ENCODE data around the gene DNAAF1. TPM values are rescaled to one million over a fixed set of nuclear protein-coding genes. Genes with fewer than 3 reads are reported as not detected.

The DNAAF1 gene
- total and polyA plus RNA-seq, 2 experiments from 2014 or later = not detected

DNA sequence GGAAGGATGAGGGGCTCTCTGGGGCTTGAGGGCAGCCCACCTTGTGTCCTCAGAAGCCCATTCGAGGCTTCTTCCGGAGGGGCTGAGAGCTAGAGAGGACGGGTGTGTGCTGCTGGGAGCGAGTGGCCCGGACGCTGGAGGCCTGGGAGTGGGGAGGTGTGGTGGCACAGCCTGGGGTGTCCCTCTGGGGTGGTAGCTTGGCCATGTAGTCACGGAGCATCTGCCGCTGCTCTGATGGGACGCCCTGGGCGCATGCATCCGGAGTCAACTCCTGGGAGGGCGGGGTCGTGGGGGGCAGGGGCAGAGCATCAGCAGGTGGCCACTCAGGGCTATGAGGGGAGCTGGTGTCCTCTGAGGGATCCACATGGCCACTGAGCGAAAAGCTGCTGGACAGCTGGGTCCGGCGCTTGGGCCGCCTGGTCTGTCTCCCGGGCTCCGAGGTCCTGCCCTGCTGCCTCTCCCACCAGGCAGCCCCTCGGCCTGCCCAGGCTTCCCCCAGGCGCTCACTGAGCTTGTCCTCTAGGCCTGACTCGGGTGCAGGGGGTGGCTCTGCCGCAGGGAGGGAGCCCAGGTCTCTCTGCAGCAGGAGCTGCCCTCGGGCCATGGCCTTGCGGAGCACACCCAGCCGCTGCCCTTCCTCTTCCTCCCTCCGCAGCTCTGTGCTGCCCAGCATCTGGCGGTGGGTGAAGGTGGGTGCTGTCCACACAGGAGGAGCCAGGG lies 33.9 kb downstream of the DNAAF1 start:
- H3F3A ChIP-seq (ENCODE audit: insufficient read depth) = peaks cover 10% of the 10 kb centered on the region; the same call in 1 of the 2 replicates
- peaks cover 21% of the 10 kb centered on the region for H3K4me1 ChIP-seq (ENCODE audit: insufficient read depth)
- peaks cover 6% of the 10 kb centered on the region for H3K79me2 ChIP-seq (ENCODE audit: insufficient read depth)
- TF ChIP-seq EZH2phosphoT487 (IDR thresholded peaks at IDR 0.05; ENCODE audit: insufficient read depth, low read depth) (no peak), EZH2 (IDR thresholded peaks at IDR 0.05; ENCODE audit: insufficient read depth, poor library complexity, severe bottlenecking) (no peak)
- H3K27me3 ChIP-seq (replicated peaks; ENCODE audit: insufficient read depth) = no peaks in the 10 kb centered on the region
- no peak overlapping the region for H3K27ac ChIP-seq
- H3K9me2 ChIP-seq (ENCODE audit: insufficient read depth) = no peaks in the 10 kb centered on the region
- in situ Hi-C loops (cut with MboI) = no loop called here
- DNase-seq = no peak
- H3K4me2 ChIP-seq (ENCODE audit: unreplicated experiment) = no peak overlapping the region
- WGBS, 2 experiments (ENCODE audit: low coverage in 1 of 2, low lambda C conversion rate in 2 of 2, missing lambda C conversion rate in 2 of 2) = 88 to 91% methylated on average over 28 of the region's 28 CpGs
- H3K4me3 ChIP-seq = no peak overlapping the region
- H3K9ac ChIP-seq = no peak overlapping the region
- H4K20me1 ChIP-seq (ENCODE audit: insufficient read depth) = no peaks in the 10 kb centered on the region; the same call in 1 of the 2 replicates
- no peaks in the 10 kb centered on the region for H3K9me3 ChIP-seq (ENCODE audit: low read depth)
- H2AFZ ChIP-seq = no peak overlapping the region
- no peaks in the 10 kb centered on the region for H3K36me3 ChIP-seq (ENCODE audit: low read depth)

DNA sequence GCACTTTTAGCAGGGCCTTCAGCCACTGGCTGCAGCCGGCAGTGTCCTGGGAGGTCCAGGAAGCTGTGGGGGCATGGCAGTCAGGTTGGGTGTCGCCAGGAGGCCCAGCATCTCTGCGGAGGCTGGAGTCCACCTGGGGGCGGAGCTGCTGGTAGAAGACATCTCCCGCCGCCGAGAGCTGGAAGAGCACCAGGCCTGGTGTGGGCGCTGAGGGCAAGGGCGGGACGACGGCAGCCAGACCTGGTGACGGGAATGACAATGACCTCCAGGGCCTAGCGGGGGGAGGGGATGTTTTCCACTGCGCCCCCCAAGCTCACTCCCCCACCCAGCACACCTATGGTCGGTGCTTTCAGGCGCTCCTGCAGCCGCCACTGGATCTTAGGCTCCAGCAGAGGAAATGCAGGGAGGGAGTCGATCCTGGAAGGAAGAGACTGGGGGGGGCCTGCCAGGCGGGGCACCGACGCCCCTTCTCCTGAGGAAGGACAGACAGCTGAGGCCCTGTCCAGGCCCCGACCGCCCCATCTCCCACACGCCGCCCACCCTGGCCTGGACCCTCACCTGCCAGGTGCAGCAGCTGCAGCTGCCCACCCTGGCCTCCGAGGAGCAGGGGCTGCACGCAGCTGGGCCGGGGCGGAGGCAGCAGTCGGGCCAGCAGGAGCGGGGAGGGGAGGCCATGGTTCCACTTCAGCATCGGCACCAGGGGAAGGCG lies 34.7 kb downstream of the DNAAF1 start:
- H3K9me2 ChIP-seq (ENCODE audit: insufficient read depth) = no peaks in the 10 kb centered on the region
- H3F3A ChIP-seq (ENCODE audit: insufficient read depth) = peaks cover 10% of the 10 kb centered on the region; the same call in 1 of the 2 replicates
- in situ Hi-C loops (cut with MboI) = no loop called here
- H3K4me1 ChIP-seq (ENCODE audit: insufficient read depth) = peaks cover 21% of the 10 kb centered on the region
- H3K4me3 ChIP-seq = no peak overlapping the region
- TF ChIP-seq EZH2phosphoT487 (IDR thresholded peaks at IDR 0.05; ENCODE audit: insufficient read depth, low read depth) (no peak), EZH2 (IDR thresholded peaks at IDR 0.05; ENCODE audit: insufficient read depth, poor library complexity, severe bottlenecking) (no peak)
- H3K27me3 ChIP-seq (replicated peaks; ENCODE audit: insufficient read depth) = no peaks in the 10 kb centered on the region
- no peaks in the 10 kb centered on the region for H3K9me3 ChIP-seq (ENCODE audit: low read depth)
- no peak for DNase-seq
- no peak overlapping the region for H3K27ac ChIP-seq
- H3K4me2 ChIP-seq (ENCODE audit: unreplicated experiment) = no peak overlapping the region
- no peaks in the 10 kb centered on the region for H3K36me3 ChIP-seq (ENCODE audit: low read depth)
- H2AFZ ChIP-seq = no peak overlapping the region
- no peaks in the 10 kb centered on the region; the same call in 1 of the 2 replicates for H4K20me1 ChIP-seq (ENCODE audit: insufficient read depth)
- no peak overlapping the region for H3K9ac ChIP-seq
- 94 to 96% methylated on average over 14 to 33 of the region's 33 CpGs for WGBS, 2 experiments (ENCODE audit: low coverage in 1 of 2, low lambda C conversion rate in 2 of 2, missing lambda C conversion rate in 2 of 2)
- H3K79me2 ChIP-seq (ENCODE audit: insufficient read depth) = peaks cover 13% of the 10 kb centered on the region

DNA sequence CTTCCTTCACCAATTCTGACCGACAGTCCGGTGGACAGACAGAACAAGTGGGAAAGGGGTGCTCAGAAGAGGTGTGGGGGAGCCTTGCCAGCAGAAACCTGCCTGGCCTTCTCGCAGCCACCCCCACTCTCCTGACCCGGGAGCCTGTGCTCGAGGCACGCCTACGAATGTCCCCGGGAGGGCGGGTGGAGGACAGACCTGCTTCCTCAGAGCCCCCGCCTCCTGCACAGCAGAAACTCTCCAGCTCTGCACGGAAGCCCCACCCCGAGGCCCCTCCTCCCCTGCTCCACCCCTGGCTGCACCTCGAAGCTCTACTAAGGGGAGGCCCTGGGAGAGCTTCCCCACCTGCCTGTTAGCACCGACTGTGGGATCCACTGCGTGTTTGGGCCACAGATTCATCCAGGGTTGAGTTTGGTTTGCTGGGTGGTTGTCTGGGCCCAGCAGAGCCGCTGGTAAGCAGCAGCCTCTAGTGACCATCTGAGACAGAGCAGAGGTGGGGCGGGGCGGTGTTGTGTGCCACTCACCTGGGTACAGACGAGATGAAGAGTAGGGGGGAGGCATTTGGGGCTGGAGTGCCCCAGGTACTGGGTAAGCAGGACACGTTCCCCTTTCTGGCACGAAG lies 35.5 kb downstream of the DNAAF1 start:
- H3F3A ChIP-seq (ENCODE audit: insufficient read depth) = peaks cover 10% of the 10 kb centered on the region; the same call in 1 of the 2 replicates
- H4K20me1 ChIP-seq (ENCODE audit: insufficient read depth) = no peaks in the 10 kb centered on the region; the same call in 1 of the 2 replicates
- H3K9me2 ChIP-seq (ENCODE audit: insufficient read depth) = no peaks in the 10 kb centered on the region
- peaks cover 21% of the 10 kb centered on the region for H3K4me1 ChIP-seq (ENCODE audit: insufficient read depth)
- no peak overlapping the region for H3K9ac ChIP-seq
- no peak overlapping the region for H2AFZ ChIP-seq
- H3K79me2 ChIP-seq (ENCODE audit: insufficient read depth) = peaks cover 22% of the 10 kb centered on the region
- TF ChIP-seq EZH2phosphoT487 (IDR thresholded peaks at IDR 0.05; ENCODE audit: insufficient read depth, low read depth) (no peak), EZH2 (IDR thresholded peaks at IDR 0.05; ENCODE audit: insufficient read depth, poor library complexity, severe bottlenecking) (no peak)
- in situ Hi-C loops (cut with MboI) = no loop called here
- no peaks in the 10 kb centered on the region for H3K27me3 ChIP-seq (replicated peaks; ENCODE audit: insufficient read depth)
- H3K4me3 ChIP-seq = no peak overlapping the region
- no peak overlapping the region for H3K4me2 ChIP-seq (ENCODE audit: unreplicated experiment)
- H3K36me3 ChIP-seq (ENCODE audit: low read depth) = no peaks in the 10 kb centered on the region
- H3K9me3 ChIP-seq (ENCODE audit: low read depth) = no peaks in the 10 kb centered on the region
- DNase-seq = no peak
- WGBS, 2 experiments (ENCODE audit: low coverage in 1 of 2, low lambda C conversion rate in 2 of 2, missing lambda C conversion rate in 2 of 2) = 82 to 84% methylated on average over 17 to 21 of the region's 21 CpGs
- no peak overlapping the region for H3K27ac ChIP-seq

DNA sequence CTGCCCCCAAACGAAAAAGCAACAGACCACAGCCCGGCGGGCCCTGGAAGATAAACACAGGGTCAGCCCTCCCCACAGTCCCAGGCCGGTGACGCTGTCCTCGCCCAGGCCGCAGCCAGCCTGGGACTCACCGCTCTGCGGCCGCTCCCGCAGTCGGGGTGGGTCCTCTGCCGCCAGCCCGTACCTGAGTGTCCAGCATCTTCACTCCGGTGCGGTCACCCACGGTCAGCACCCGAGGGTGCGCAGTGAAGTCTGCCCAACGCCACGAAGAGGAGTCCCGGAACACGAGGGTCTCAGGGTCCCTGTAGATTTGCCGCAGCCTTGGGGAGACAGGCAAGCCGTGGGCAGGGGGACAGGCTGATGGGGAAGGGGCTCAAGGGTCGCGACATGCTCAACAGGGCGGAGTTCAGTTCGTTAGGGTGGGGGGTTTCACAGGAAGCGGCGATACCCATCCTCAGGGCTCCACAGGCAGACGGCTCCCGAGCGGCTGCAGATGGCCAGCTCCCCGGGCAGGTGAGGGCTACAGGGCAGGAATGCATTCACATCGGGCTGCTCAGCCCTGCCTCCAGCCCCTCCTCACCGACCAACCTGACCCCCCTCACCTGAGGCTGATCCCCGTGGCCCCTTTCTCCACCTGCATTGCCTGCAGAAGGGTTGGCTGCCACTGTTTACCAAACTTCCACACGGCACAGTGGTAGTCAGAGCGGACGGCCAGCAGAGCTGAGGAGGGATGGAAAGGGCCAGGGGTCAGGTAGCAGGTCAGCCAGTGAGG lies 36.2 kb downstream of the DNAAF1 start:
- Histone ChIP-seq H3K36me3 (ENCODE audit: low read depth) (no peaks in the 10 kb centered on the region), H3K4me1 (ENCODE audit: insufficient read depth) (peaks cover 17% of the 10 kb centered on the region), H3K9me3 (ENCODE audit: low read depth) (no peaks in the 10 kb centered on the region), H3K79me2 (ENCODE audit: insufficient read depth) (peaks cover 29% of the 10 kb centered on the region), H2AFZ (no peak overlapping the region), H4K20me1 (ENCODE audit: insufficient read depth) (no peaks in the 10 kb centered on the region; the same call in 1 of the 2 replicates), H3K4me3 (no peak overlapping the region), H3K9me2 (ENCODE audit: insufficient read depth) (no peaks in the 10 kb centered on the region), H3K9ac (no peak overlapping the region), H3F3A (ENCODE audit: insufficient read depth) (peaks cover 10% of the 10 kb centered on the region; the same call in 1 of the 2 replicates), H3K27ac (no peak overlapping the region), H3K27me3 (replicated peaks; ENCODE audit: insufficient read depth) (no peaks in the 10 kb centered on the region), H3K4me2 (ENCODE audit: unreplicated experiment) (no peak overlapping the region)
- WGBS, 2 experiments (ENCODE audit: low coverage in 1 of 2, low lambda C conversion rate in 2 of 2, missing lambda C conversion rate in 2 of 2) = 90 to 94% methylated on average over 37 to 38 of the region's 41 CpGs
- TF ChIP-seq EZH2phosphoT487 (IDR thresholded peaks at IDR 0.05; ENCODE audit: insufficient read depth, low read depth) (no peak), EZH2 (IDR thresholded peaks at IDR 0.05; ENCODE audit: insufficient read depth, poor library complexity, severe bottlenecking) (no peak)
- DNase-seq = no peak
- in situ Hi-C loops (cut with MboI) = no loop called here

All from GM23248 (cell line).